Measurements from ENCODE around the gene CHIC2. TPM values are rescaled to one million over a fixed set of nuclear protein-coding genes. Genes with fewer than 3 reads are reported as not detected.

The CHIC2 gene
- total RNA-seq, 6 experiments from 2014 or later = 23.5 to 30.2 (median 27.5) TPM

- no peaks in the 10 kb centered on the region for H3K9me3 Mint-ChIP-seq
- H3K4me3 Mint-ChIP-seq = peak overlapping the region; percentile 49
- DNase-seq = peak; percentile 69
- no peaks in the 10 kb centered on the region; the same call in 1 of the 2 replicates for H3K27me3 Mint-ChIP-seq (ENCODE audit: insufficient read depth)
- no peak for TF ChIP-seq CTCF (IDR thresholded peaks at IDR 0.05)
- H3K4me1 Mint-ChIP-seq (ENCODE audit: low read depth) = peaks cover 37% of the 10 kb centered on the region
- peaks cover 10% of the 10 kb centered on the region for H3K36me3 Mint-ChIP-seq (ENCODE audit: low read depth)
- H3K27ac Mint-ChIP-seq = peak overlapping the region; percentile 81
Observed at GRCh38 chr4:54067166-54067565, 2.8 kb upstream of the CHIC2 start.

- Mint-ChIP-seq H3K27ac (peak overlapping the region; percentile 81), H3K9me3 (no peaks in the 10 kb centered on the region), H3K27me3 (ENCODE audit: insufficient read depth) (no peaks in the 10 kb centered on the region; the same call in 1 of the 2 replicates), H3K4me3 (peak overlapping the region; percentile 49; the same call in 1 of the 2 replicates), H3K36me3 (ENCODE audit: low read depth) (peaks cover 13% of the 10 kb centered on the region), H3K4me1 (ENCODE audit: low read depth) (peaks cover 41% of the 10 kb centered on the region)
- TF ChIP-seq CTCF (IDR thresholded peaks at IDR 0.05) = no peak
- no peak for DNase-seq
Observed at GRCh38 chr4:54066718-54067129, 2.3 kb upstream of the CHIC2 start.

GRCh38 chr4:54066088-54066415 lies 1.6 kb upstream of the CHIC2 start:
- TF ChIP-seq CTCF (IDR thresholded peaks at IDR 0.05) = no peak
- Mint-ChIP-seq H3K4me1 (ENCODE audit: low read depth) (peaks cover 48% of the 10 kb centered on the region), H3K4me3 (peak overlapping the region; percentile 84; the same call in 1 of the 2 replicates), H3K27ac (peak overlapping the region; percentile 90), H3K9me3 (no peaks in the 10 kb centered on the region), H3K27me3 (ENCODE audit: insufficient read depth) (no peaks in the 10 kb centered on the region; the same call in 1 of the 2 replicates), H3K36me3 (ENCODE audit: low read depth) (peaks cover 15% of the 10 kb centered on the region)
- no peak for DNase-seq

GRCh38 chr4:54065282-54066087 lies 1.1 kb upstream of the CHIC2 start:
- H3K4me1 Mint-ChIP-seq (ENCODE audit: low read depth) = peaks cover 53% of the 10 kb centered on the region

GRCh38 chr4:54063737-54064316 lies 578 bp downstream of the CHIC2 start:
- peak overlapping the region; percentile 94 for H3K27ac Mint-ChIP-seq
- no peak for DNase-seq
- peaks cover 22% of the 10 kb centered on the region for H3K36me3 Mint-ChIP-seq (ENCODE audit: low read depth)
- peaks cover 70% of the 10 kb centered on the region for H3K4me1 Mint-ChIP-seq (ENCODE audit: low read depth)
- TF ChIP-seq CTCF (IDR thresholded peaks at IDR 0.05) = no peak
- no peaks in the 10 kb centered on the region; the same call in 1 of the 2 replicates for H3K27me3 Mint-ChIP-seq (ENCODE audit: insufficient read depth)
- peak overlapping the region; percentile 93 for H3K4me3 Mint-ChIP-seq
- H3K9me3 Mint-ChIP-seq = no peaks in the 10 kb centered on the region

More at GRCh38 chr4:54065282-54066087, 1.1 kb upstream of the CHIC2 start:
- Mint-ChIP-seq H3K27me3 (ENCODE audit: insufficient read depth) (no peaks in the 10 kb centered on the region; the same call in 1 of the 2 replicates), H3K4me3 (peak overlapping the region; percentile 84), H3K36me3 (ENCODE audit: low read depth) (peaks cover 15% of the 10 kb centered on the region), H3K27ac (peak overlapping the region; percentile 90), H3K9me3 (no peaks in the 10 kb centered on the region)
- TF ChIP-seq CTCF (IDR thresholded peaks at IDR 0.05) = no peak
- peak; percentile 45 for DNase-seq
